Stimulated activated naive B cell treated with anti-CD40 and anti-IgM and Interleukin-4, amounts not matched to agents 10 μg/mL and 1 μg/mL and 100 μg/mL, for 72 hours (primary cell): ENCODE measurements around the gene CCDC85A.

Source experiments
- ATAC-seq, 2 donors: fragments of 150-1000 bp; cut with Tn5 transposase; replicated peaks; 2 replicates each; pipeline ENCODE4 v1.10.0; 2021; ENCODE audit warnings: moderate library complexity in 1 of 2
- DNase-seq: peaks from one replicate; pipeline ENCODE4 v3.0.0; 2021
- H3K27ac Mint-ChIP-seq: one replicate; pipeline ENCODE4 v1.8.0; 2022; ENCODE audit warnings: mild to moderate bottlenecking, mixed read lengths
- H3K27me3 Mint-ChIP-seq, 2 donors: one replicate each; pipeline ENCODE4 v1.8.0; 2022; ENCODE audit warnings: mixed read lengths in 2 of 2
- H3K36me3 Mint-ChIP-seq, 2 donors: one replicate each; pipeline ENCODE4 v1.8.0; 2022; ENCODE audit warnings: mixed read lengths in 2 of 2, mild to moderate bottlenecking in 1 of 2
- H3K4me1 Mint-ChIP-seq, 2 donors: one replicate each; pipeline ENCODE4 v1.8.0; 2022; ENCODE audit warnings: mixed read lengths in 2 of 2, mild to moderate bottlenecking in 1 of 2
- H3K4me3 Mint-ChIP-seq, 2 donors: one replicate each; pipeline ENCODE4 v1.8.0; 2022; ENCODE audit warnings: mild to moderate bottlenecking in 2 of 2, mixed read lengths in 2 of 2, moderate library complexity in 1 of 2
- H3K9me3 Mint-ChIP-seq, 2 donors: one replicate each; pipeline ENCODE4 v1.8.0; 2022; ENCODE audit warnings: mixed read lengths in 2 of 2, mild to moderate bottlenecking in 1 of 2

The CCDC85A gene

GRCh38 chr2:56177420-56178220, 6.2 kb upstream of the CCDC85A start:
- no peak for DNase-seq
- peak; percentile 84 to 85 for ATAC-seq
- no peak overlapping the region for H3K4me3 Mint-ChIP-seq
- H3K36me3 Mint-ChIP-seq, result no peaks in the 10 kb centered on the region
- H3K9me3 Mint-ChIP-seq, result no peaks in the 10 kb centered on the region
- peaks cover 18 to 21% of the 10 kb centered on the region in 2 donors for H3K27me3 Mint-ChIP-seq
- no peaks in the 10 kb centered on the region for H3K4me1 Mint-ChIP-seq
- no peak overlapping the region for H3K27ac Mint-ChIP-seq

- no peaks in the 10 kb centered on the region for H3K9me3 Mint-ChIP-seq
- H3K27ac Mint-ChIP-seq, result no peak overlapping the region
- no peaks in the 10 kb centered on the region for H3K36me3 Mint-ChIP-seq
- ATAC-seq, result no peak
- no peak overlapping the region for H3K4me3 Mint-ChIP-seq
- no peak for DNase-seq
- H3K27me3 Mint-ChIP-seq, result peaks cover 29 to 37% of the 10 kb centered on the region in 2 donors
- peaks cover 4 to 11% of the 10 kb centered on the region in 2 donors for H3K4me1 Mint-ChIP-seq
These were observed 3.9 kb upstream of the CCDC85A start for GRCh38 chr2:56179931-56180330.

- ATAC-seq (no peak), DNase-seq (no peak)
- Mint-ChIP-seq H3K4me3 (no peak overlapping the region), H3K36me3 (no peaks in the 10 kb centered on the region), H3K27me3 (peaks cover 44 to 62% of the 10 kb centered on the region in 2 donors), H3K9me3 (no peaks in the 10 kb centered on the region), H3K27ac (no peak overlapping the region), H3K4me1 (peaks cover 12 to 15% of the 10 kb centered on the region in 2 donors)
These were observed 1.4 kb upstream of the CCDC85A start for GRCh38 chr2:56182420-56182819.

- peak in 1 of 2 donors; percentile 9 for ATAC-seq
- Mint-ChIP-seq H3K27ac (no peak overlapping the region), H3K27me3 (peaks cover 43 to 72% of the 10 kb centered on the region in 2 donors), H3K9me3 (no peaks in the 10 kb centered on the region), H3K4me3 (peak overlapping the region; percentile 40 to 72), H3K4me1 (peaks cover 12 to 15% of the 10 kb centered on the region in 2 donors), H3K36me3 (no peaks in the 10 kb centered on the region)
- peak; percentile 1 for DNase-seq
These were observed 766 bp downstream of the CCDC85A start for GRCh38 chr2:56184500-56185011.

GRCh38 chr2:56185101-56185581, 1.4 kb downstream of the CCDC85A start:
- H3K4me3 Mint-ChIP-seq, result peak overlapping the region; percentile 69 to 72
- peaks cover 12 to 15% of the 10 kb centered on the region in 2 donors for H3K4me1 Mint-ChIP-seq
- H3K36me3 Mint-ChIP-seq, result no peaks in the 10 kb centered on the region
- no peak overlapping the region for H3K27ac Mint-ChIP-seq
- DNase-seq (no peak), ATAC-seq (no peak)
- H3K27me3 Mint-ChIP-seq, result peaks cover 44 to 76% of the 10 kb centered on the region in 2 donors
- H3K9me3 Mint-ChIP-seq, result no peaks in the 10 kb centered on the region

GRCh38 chr2:56185582-56186046, 1.8 kb downstream of the CCDC85A start:
- no peak overlapping the region for H3K27ac Mint-ChIP-seq
- no peaks in the 10 kb centered on the region for H3K36me3 Mint-ChIP-seq
- peak overlapping the region; percentile 69 to 72 for H3K4me3 Mint-ChIP-seq
- no peak for ATAC-seq
- no peaks in the 10 kb centered on the region for H3K9me3 Mint-ChIP-seq
- no peak for DNase-seq
- H3K4me1 Mint-ChIP-seq, result peaks cover 12 to 15% of the 10 kb centered on the region in 2 donors
- peaks cover 48 to 73% of the 10 kb centered on the region in 2 donors for H3K27me3 Mint-ChIP-seq

- Mint-ChIP-seq H3K4me3 (no peak overlapping the region), H3K9me3 (no peaks in the 10 kb centered on the region), H3K36me3 (no peaks in the 10 kb centered on the region), H3K4me1 (no peaks in the 10 kb centered on the region), H3K27ac (no peak overlapping the region), H3K27me3 (peaks cover 29 to 31% of the 10 kb centered on the region in 2 donors)
- DNase-seq, result no peak
- ATAC-seq, result no peak
These were observed 7.8 kb downstream of the CCDC85A start for GRCh38 chr2:56191617-56192016.

- ATAC-seq (no peak), DNase-seq (no peak)
- H3K9me3 Mint-ChIP-seq, result no peaks in the 10 kb centered on the region
- H3K36me3 Mint-ChIP-seq, result no peaks in the 10 kb centered on the region
- H3K4me1 Mint-ChIP-seq, result no peaks in the 10 kb centered on the region
- no peak overlapping the region for H3K4me3 Mint-ChIP-seq
- no peak overlapping the region for H3K27ac Mint-ChIP-seq
- peaks cover 23 to 29% of the 10 kb centered on the region in 2 donors for H3K27me3 Mint-ChIP-seq
These were observed 9.0 kb downstream of the CCDC85A start for GRCh38 chr2:56192664-56193305.

- no peak overlapping the region for H3K27ac Mint-ChIP-seq
- H3K27me3 Mint-ChIP-seq, result peaks cover 8 to 16% of the 10 kb centered on the region in 2 donors
- H3K4me3 Mint-ChIP-seq, result no peak overlapping the region
- DNase-seq (no peak), ATAC-seq (no peak)
- no peaks in the 10 kb centered on the region for H3K4me1 Mint-ChIP-seq
- no peaks in the 10 kb centered on the region for H3K9me3 Mint-ChIP-seq
- H3K36me3 Mint-ChIP-seq, result no peaks in the 10 kb centered on the region
These were observed 11.8 kb downstream of the CCDC85A start for GRCh38 chr2:56195563-56195962.

- Mint-ChIP-seq H3K4me1 (no peaks in the 10 kb centered on the region), H3K27ac (no peak overlapping the region), H3K9me3 (no peaks in the 10 kb centered on the region), H3K4me3 (no peak overlapping the region), H3K36me3 (no peaks in the 10 kb centered on the region), H3K27me3 (peaks cover 0 to 4% of the 10 kb centered on the region in 2 donors)
- DNase-seq, result no peak
- ATAC-seq, result no peak
These were observed 14.0 kb downstream of the CCDC85A start for GRCh38 chr2:56197816-56198215.

- no peaks in the 10 kb centered on the region for H3K27me3 Mint-ChIP-seq
- H3K4me1 Mint-ChIP-seq, result no peaks in the 10 kb centered on the region
- H3K9me3 Mint-ChIP-seq, result no peaks in the 10 kb centered on the region
- H3K27ac Mint-ChIP-seq, result no peak overlapping the region
- no peak overlapping the region for H3K4me3 Mint-ChIP-seq
- DNase-seq (no peak), ATAC-seq (no peak)
- no peaks in the 10 kb centered on the region for H3K36me3 Mint-ChIP-seq
These were observed 15.1 kb downstream of the CCDC85A start for GRCh38 chr2:56198936-56199335.

GRCh38 chr2:56199492-56199891, 15.7 kb downstream of the CCDC85A start:
- Mint-ChIP-seq H3K27me3 (no peaks in the 10 kb centered on the region), H3K9me3 (no peaks in the 10 kb centered on the region), H3K27ac (no peak overlapping the region), H3K36me3 (no peaks in the 10 kb centered on the region), H3K4me1 (no peaks in the 10 kb centered on the region), H3K4me3 (no peak overlapping the region)
- no peak for ATAC-seq
- DNase-seq, result no peak

- H3K4me3 Mint-ChIP-seq, result no peak overlapping the region
- H3K27me3 Mint-ChIP-seq, result no peaks in the 10 kb centered on the region
- no peaks in the 10 kb centered on the region for H3K9me3 Mint-ChIP-seq
- no peaks in the 10 kb centered on the region for H3K4me1 Mint-ChIP-seq
- DNase-seq (no peak), ATAC-seq (no peak)
- no peak overlapping the region for H3K27ac Mint-ChIP-seq
- H3K36me3 Mint-ChIP-seq, result no peaks in the 10 kb centered on the region
These were observed 18.8 kb downstream of the CCDC85A start for GRCh38 chr2:56202381-56203121.

- DNase-seq, result no peak
- no peaks in the 10 kb centered on the region for H3K36me3 Mint-ChIP-seq
- H3K27ac Mint-ChIP-seq, result no peak overlapping the region
- no peaks in the 10 kb centered on the region for H3K9me3 Mint-ChIP-seq
- no peak overlapping the region for H3K4me3 Mint-ChIP-seq
- ATAC-seq, result no peak
- no peaks in the 10 kb centered on the region for H3K4me1 Mint-ChIP-seq
- H3K27me3 Mint-ChIP-seq, result no peaks in the 10 kb centered on the region
These were observed 20.8 kb downstream of the CCDC85A start for GRCh38 chr2:56204556-56204955.
